Panc1 (cell line): Measurements from ENCODE around the gene VASN.

Experiments
- CTCF ChIP-seq: fragments of 450-650 bp; IDR thresholded peaks from 2 replicates; pipeline ENCODE4 v1.5.1; 2017; ENCODE audit warnings: mild to moderate bottlenecking
- POLR2AphosphoS5 ChIP-seq: IDR thresholded peaks from 2 replicates; pipeline ENCODE4 v1.6.1; 2012; ENCODE audit warnings: mild to moderate bottlenecking, low read depth, low read length, moderate library complexity
- REST ChIP-seq, 2 experiments: IDR thresholded peaks; 2 replicates each; pipeline ENCODE4 v1.6.1; 2011 to 2012; ENCODE audit warnings: low read depth in 2 of 2, control low read depth in 1 of 2, low read length in 1 of 2, mild to moderate bottlenecking in 1 of 2, moderate library complexity in 1 of 2; ENCODE audit not compliant: insufficient read depth in 1 of 2
- SIN3A ChIP-seq: IDR thresholded peaks from 2 replicates; pipeline ENCODE4 v1.6.1; 2012; ENCODE audit warnings: low read depth, mild to moderate bottlenecking, low read length, moderate library complexity, borderline replicate concordance; ENCODE audit not compliant: insufficient read depth
- TCF7L2 ChIP-seq: IDR thresholded peaks from 2 replicates; pipeline ENCODE4 v1.6.1; 2011; ENCODE audit warnings: mild to moderate bottlenecking, low read depth, low read length, inconsistent platforms

- TF ChIP-seq CTCF (no peak), SIN3A (no peak), REST (IDR thresholded peaks at IDR 0.05; ENCODE audit: insufficient read depth in 1 of 2, low read depth in 2 of 2, low read length in 1 of 2) (no peak), POLR2AphosphoS5 (no peak), TCF7L2 (no peak)
Measured at GRCh38 chr16:4322121-4323052, 49.3 kb upstream of the VASN start.
